Epidermal melanocyte (primary cell): Measurements from ENCODE around the gene LARP4.

Experiments used
- DNase-seq: peaks from one replicate; pipeline ENCODE4 v3.0.0; 2011; ENCODE audit warnings: low spot score; ENCODE audit not compliant: insufficient read length

LARP4 gene

DNA sequence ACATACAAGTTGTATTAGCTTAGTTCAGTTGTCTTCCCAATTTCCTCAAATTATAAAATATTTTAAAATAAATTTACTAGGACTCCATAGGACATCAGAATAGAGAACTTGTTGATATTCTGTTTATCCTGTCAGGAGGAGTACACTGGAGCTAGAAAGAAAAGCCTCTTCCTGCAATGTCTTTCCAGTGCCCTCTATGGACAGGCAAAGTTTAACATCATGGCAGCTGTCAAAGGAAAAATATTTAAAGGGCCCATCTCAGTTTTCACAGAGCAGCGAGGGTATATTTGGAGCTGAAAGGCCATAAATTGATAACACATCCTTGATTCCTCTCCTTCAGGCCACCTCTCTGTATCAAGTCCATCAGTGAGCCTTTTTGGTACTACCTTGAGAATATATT lies 123.1 kb downstream of the LARP4 start:
- DNase-seq: no peak

- no peak for DNase-seq
Measured at GRCh38 chr12:50524621-50525020, 123.9 kb downstream of the LARP4 start.

DNA sequence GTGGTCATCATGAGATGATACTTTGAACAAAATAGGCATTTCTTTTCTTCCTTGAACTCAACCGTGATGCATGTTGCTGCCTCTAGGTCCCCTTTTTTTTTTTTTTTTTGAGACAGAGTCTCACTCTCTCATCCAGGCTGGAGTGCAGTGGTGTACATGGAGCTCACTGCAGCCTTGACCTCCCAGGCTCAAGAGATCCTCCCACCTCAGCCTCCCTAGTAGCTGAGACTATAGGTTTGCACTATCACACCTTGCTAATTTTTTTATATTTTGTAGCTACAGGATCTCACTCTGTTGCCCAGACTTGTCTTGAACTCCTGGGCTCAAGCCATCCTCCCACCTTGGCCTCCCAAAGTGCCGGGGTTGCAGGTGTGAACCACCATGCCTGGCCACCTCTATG lies 124.7 kb downstream of the LARP4 start:
- no peak for DNase-seq

DNA sequence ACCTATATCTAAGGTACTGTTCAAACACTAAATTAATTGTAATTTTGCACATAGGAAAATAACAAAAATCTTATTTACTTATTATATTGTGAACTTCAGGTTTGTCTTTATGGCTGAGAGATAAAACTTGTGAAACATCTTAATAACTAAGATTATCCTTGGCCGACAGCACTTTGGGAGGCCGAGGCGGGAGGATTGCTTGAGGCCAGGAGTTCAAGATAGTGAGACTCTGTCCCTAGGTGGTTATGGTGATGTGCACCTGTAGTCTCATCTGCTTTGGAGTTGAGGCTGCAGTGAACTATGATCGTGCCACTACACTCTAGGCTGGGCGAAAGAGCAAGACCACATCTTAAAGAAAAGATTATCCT lies 126.7 kb downstream of the LARP4 start:
- DNase-seq: no peak

DNA sequence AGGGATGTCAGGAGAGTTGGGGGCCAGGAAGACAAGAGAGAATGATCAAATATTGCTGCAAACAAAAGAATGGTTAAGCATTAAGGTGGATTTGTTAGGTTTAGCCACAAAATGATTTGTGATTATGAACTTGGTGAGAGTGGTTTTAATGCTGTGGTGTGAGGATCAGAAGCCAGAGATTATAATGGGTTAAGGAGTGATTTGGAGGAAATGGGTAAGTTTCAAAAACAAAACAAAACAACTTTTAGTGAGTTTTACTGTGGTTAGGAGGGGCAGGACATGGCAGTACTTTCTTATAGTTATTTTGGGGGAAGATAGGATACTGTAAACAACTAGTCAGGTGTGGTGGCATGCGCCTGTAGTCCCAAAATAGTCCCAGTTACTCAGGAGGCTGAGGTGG lies 128.1 kb downstream of the LARP4 start:
- DNase-seq: no peak

GRCh38 chr12:50529345-50529744 lies 128.7 kb downstream of the LARP4 start:
- DNase-seq: no peak
